ENCODE results near the gene LHFPL2. TPM values are rescaled to one million over a fixed set of nuclear protein-coding genes. Genes with fewer than 3 reads are reported as not detected.

Gene LHFPL2
- total and polyA plus RNA-seq, 2 experiments from 2014 or later = 10.6 to 50.8 TPM

GRCh38 chr5:78637468-78637867 lies 11.1 kb downstream of the LHFPL2 start:
- no peaks in the 10 kb centered on the region; the same call in 2 of the 3 replicates for H3K9me3 Mint-ChIP-seq
- H3K4me1 Mint-ChIP-seq = peaks cover 61% of the 10 kb centered on the region
- no peaks in the 10 kb centered on the region for H3K27me3 Mint-ChIP-seq (ENCODE audit: insufficient read depth, low read depth, poor library complexity)
- H3K4me3 ChIP-seq = no peak overlapping the region
- H3K4me2 ChIP-seq = no peak overlapping the region
- no peaks in the 10 kb centered on the region for H3F3A ChIP-seq (replicated peaks; ENCODE audit: low read depth)
- H4K20me1 ChIP-seq (replicated peaks; ENCODE audit: insufficient read depth) = peaks cover 53% of the 10 kb centered on the region
- no peak for ATAC-seq
- no peak for DNase-seq (ENCODE audit: low spot score)
- peaks cover 33% of the 10 kb centered on the region for H3K36me3 Mint-ChIP-seq (ENCODE audit: low read depth)
- TF ChIP-seq CREB1 (CRISPR knock-in tag; IDR thresholded peaks at IDR 0.05; ENCODE audit: low read depth) = no peak
- no peak for TF ChIP-seq JUNB (IDR thresholded peaks at IDR 0.05; ENCODE audit: unreplicated experiment)
- no peak for TF ChIP-seq STAT1 (IDR thresholded peaks at IDR 0.05; ENCODE audit: unreplicated experiment)
- TF ChIP-seq CTCF (conservative IDR thresholded peaks at IDR 0.05; ENCODE audit: low read depth in 2 of 2) = no peak
- TF ChIP-seq EZH2phosphoT487 (IDR thresholded peaks at IDR 0.05; ENCODE audit: unreplicated experiment) = no peak
- no peak for TF ChIP-seq POLR2AphosphoS5 (IDR thresholded peaks at IDR 0.05; ENCODE audit: low read depth)
- no peak for TF ChIP-seq ZNF114 (CRISPR knock-in tag; IDR thresholded peaks at IDR 0.05)
- TF ChIP-seq EZH2 (IDR thresholded peaks at IDR 0.05; ENCODE audit: low read depth, unreplicated experiment) = no peak
- TF ChIP-seq ZNF462 (CRISPR knock-in tag; IDR thresholded peaks at IDR 0.05) = no peak
- TF ChIP-seq, protein P1, sequence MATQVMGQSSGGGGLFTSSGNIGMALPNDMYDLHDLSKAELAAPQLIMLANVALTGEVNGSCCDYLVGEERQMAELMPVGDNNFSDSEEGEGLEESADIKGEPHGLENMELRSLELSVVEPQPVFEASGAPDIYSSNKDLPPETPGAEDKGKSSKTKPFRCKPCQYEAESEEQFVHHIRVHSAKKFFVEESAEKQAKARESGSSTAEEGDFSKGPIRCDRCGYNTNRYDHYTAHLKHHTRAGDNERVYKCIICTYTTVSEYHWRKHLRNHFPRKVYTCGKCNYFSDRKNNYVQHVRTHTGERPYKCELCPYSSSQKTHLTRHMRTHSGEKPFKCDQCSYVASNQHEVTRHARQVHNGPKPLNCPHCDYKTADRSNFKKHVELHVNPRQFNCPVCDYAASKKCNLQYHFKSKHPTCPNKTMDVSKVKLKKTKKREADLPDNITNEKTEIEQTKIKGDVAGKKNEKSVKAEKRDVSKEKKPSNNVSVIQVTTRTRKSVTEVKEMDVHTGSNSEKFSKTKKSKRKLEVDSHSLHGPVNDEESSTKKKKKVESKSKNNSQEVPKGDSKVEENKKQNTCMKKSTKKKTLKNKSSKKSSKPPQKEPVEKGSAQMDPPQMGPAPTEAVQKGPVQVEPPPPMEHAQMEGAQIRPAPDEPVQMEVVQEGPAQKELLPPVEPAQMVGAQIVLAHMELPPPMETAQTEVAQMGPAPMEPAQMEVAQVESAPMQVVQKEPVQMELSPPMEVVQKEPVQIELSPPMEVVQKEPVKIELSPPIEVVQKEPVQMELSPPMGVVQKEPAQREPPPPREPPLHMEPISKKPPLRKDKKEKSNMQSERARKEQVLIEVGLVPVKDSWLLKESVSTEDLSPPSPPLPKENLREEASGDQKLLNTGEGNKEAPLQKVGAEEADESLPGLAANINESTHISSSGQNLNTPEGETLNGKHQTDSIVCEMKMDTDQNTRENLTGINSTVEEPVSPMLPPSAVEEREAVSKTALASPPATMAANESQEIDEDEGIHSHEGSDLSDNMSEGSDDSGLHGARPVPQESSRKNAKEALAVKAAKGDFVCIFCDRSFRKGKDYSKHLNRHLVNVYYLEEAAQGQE (IDR thresholded peaks at IDR 0.05; ENCODE audit: unreplicated experiment) = no peak
- TF ChIP-seq NANOG (IDR thresholded peaks at IDR 0.05; ENCODE audit: borderline replicate concordance) = no peak
- TF ChIP-seq ZNF331 (CRISPR knock-in tag; IDR thresholded peaks at IDR 0.05; ENCODE audit: low read depth) = no peak
- no peak for TF ChIP-seq ETS1 (IDR thresholded peaks at IDR 0.05)
- no peak overlapping the region for H3K4me3 Mint-ChIP-seq
- peaks cover 98% of the 10 kb centered on the region for H3K79me2 ChIP-seq (replicated peaks; ENCODE audit: insufficient read depth)
- peaks cover 35% of the 10 kb centered on the region for H3K4me1 ChIP-seq (ENCODE audit: insufficient read depth)
- no peaks in the 10 kb centered on the region for H3K27me3 ChIP-seq (ENCODE audit: insufficient read depth)
- no peak overlapping the region for H3K27ac ChIP-seq (ENCODE audit: low read depth)
- H3K27ac Mint-ChIP-seq = no peak overlapping the region
- no peak overlapping the region for H2AFZ ChIP-seq
- H3K9me2 ChIP-seq (ENCODE audit: insufficient read depth) = no peaks in the 10 kb centered on the region
- peaks cover 4% of the 10 kb centered on the region for H3K36me3 ChIP-seq (ENCODE audit: insufficient read depth)
